ENCODE measurements around the gene NPIPB2.

GRCh38 chr16:11892761-11893160 lies 49.1 kb downstream of the NPIPB2 start:
- TF ChIP-seq CTCF (IDR thresholded peaks at IDR 0.05) (no peak), EZH2 (IDR thresholded peaks at IDR 0.05; ENCODE audit: borderline replicate concordance, insufficient read depth, low read depth, low read length, poor library complexity, severe bottlenecking) (no peak)
